ENCODE results near the gene CTNNA3.

The CTNNA3 gene

DNA sequence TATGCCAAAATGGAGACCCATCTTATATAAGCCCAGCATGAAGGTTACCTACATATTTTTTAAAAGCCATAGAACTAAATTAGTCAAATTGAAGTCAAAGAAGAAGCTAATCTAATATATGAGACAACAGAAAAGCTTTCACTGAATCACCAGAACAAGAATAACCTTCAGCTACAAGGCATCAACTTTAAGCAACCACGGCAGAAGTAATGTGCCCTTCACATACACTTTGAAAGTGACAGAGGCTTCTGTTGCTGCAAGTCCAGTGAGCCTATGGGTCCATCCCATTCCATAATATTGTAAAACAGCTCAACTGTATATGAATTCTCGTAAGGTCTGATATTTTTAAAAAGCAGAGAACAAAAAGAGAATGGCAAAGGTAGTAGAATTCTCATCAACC, 36.5 kb downstream of the CTNNA3 start:
- DNase-seq (no peak), ATAC-seq (replicated peaks) (no peak)
- H3K9me3 Mint-ChIP-seq, result no peaks in the 10 kb centered on the region
- H3K4me3 Mint-ChIP-seq, result no peak overlapping the region
- no peak overlapping the region for H3K27ac Mint-ChIP-seq
- H3K36me3 Mint-ChIP-seq (ENCODE audit: insufficient read depth), result no peaks in the 10 kb centered on the region
- no peaks in the 10 kb centered on the region for H3K4me1 Mint-ChIP-seq (ENCODE audit: low read depth in 2 of 2)
- H3K27me3 Mint-ChIP-seq, result peaks cover 29 to 32% of the 10 kb centered on the region in 2 donors

DNA sequence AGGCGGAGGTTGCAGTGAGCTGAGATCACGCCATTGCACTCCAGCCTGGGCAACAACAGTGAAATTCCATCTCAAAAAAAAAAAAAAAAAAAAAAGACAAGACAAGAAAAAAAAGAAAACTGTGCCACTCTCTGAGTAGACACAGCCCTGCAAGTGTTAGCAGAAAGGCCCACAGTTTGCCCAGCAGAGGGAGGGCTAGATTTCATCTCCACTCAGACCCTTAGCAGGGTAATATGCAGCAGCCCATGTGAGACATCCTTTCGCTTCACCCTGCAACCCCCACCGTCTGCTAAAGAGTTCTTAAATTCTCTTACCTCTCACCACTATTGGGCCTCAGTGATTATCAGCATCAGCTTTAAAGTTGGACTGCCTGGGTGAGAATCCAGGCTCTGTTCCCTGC, 38.2 kb downstream of the CTNNA3 start:
- DNase-seq (no peak), ATAC-seq (replicated peaks) (no peak)
- Mint-ChIP-seq H3K27ac (no peak overlapping the region), H3K27me3 (peaks cover 32 to 34% of the 10 kb centered on the region in 2 donors), H3K4me1 (ENCODE audit: low read depth in 2 of 2) (no peaks in the 10 kb centered on the region), H3K4me3 (no peak overlapping the region), H3K36me3 (ENCODE audit: insufficient read depth) (no peaks in the 10 kb centered on the region), H3K9me3 (no peaks in the 10 kb centered on the region)

DNA sequence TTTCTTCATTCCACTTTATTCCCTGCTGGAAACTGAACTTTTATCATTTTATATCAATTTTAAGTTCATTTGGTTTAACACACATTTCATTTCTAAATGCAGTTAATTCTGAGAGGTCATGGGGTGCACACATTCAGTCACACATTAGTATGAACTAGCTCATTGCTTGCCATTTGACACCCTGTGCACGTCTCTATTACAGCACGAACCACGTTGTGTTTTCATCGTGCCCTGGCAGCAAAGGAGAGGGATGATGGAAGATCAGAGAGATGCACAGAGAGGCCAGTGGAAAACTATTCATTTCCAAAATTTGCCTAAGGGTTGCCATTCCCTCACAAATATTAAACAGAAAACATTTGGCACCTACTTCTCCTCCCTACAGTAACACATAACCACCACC, 45.4 kb downstream of the CTNNA3 start:
- Mint-ChIP-seq H3K27ac (no peak overlapping the region), H3K4me1 (ENCODE audit: low read depth in 2 of 2) (no peaks in the 10 kb centered on the region), H3K36me3 (ENCODE audit: insufficient read depth) (no peaks in the 10 kb centered on the region), H3K9me3 (no peaks in the 10 kb centered on the region), H3K4me3 (no peak overlapping the region), H3K27me3 (peaks cover 6 to 15% of the 10 kb centered on the region in 2 donors)
- DNase-seq, result no peak
- ATAC-seq (replicated peaks), result no peak

DNA sequence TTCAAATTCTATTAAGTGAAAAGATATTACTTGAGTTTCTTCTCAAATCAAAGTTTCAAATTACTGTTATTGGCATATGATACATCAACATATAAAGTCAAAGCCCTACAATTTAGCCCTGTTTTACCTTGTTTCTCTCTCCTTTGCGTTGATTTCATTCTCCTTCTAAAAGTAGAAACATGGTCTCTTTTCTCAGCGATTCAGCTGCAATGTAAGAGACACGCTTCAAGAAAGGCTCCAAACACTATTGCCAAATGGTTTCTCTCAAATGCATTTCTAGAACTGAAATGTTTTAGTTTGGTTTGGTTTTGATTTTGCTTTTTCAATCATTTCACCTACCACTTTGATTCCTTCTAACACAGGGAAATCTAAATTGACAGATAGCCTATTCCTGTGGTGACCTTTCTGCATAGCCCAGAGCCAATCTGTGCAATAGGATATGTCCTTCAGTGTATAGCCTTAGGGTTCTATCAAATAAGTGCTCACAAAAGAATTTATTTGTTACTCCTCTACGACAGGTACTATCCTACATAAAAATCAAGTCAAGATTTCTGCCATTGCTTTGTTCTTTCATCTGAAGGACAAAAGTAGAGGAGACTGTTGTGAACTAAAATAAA, 47.3 kb downstream of the CTNNA3 start:
- ATAC-seq (replicated peaks) (no peak), DNase-seq (no peak)
- Mint-ChIP-seq H3K4me3 (no peak overlapping the region), H3K9me3 (no peaks in the 10 kb centered on the region), H3K36me3 (ENCODE audit: insufficient read depth) (no peaks in the 10 kb centered on the region), H3K27me3 (peaks cover 6 to 12% of the 10 kb centered on the region in 2 donors), H3K4me1 (ENCODE audit: low read depth in 2 of 2) (no peaks in the 10 kb centered on the region), H3K27ac (no peak overlapping the region)

DNA sequence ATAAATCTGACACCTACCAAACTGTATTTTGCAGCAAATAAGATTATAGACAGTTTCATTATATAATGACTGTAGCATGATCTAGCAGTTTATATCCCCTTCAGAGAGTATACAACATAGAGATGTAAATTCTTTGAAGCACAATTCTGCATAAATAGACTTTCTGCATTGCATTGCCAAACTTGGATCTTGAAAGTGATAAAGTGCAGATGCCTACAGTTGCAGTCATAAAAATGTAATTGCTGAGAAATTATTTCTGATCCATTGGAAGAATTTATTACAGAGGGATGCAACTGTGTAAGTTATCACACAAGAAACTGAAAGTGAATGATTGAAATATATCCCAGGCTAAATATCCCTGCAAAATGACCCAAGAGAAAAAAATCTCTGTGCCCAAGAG, 65.1 kb downstream of the CTNNA3 start:
- Mint-ChIP-seq H3K27ac (no peak overlapping the region), H3K9me3 (no peaks in the 10 kb centered on the region), H3K4me1 (ENCODE audit: low read depth in 2 of 2) (no peaks in the 10 kb centered on the region), H3K4me3 (no peak overlapping the region), H3K36me3 (ENCODE audit: insufficient read depth) (no peaks in the 10 kb centered on the region), H3K27me3 (peaks cover 33 to 54% of the 10 kb centered on the region in 2 donors)
- DNase-seq, result no peak
- no peak for ATAC-seq (replicated peaks)

DNA sequence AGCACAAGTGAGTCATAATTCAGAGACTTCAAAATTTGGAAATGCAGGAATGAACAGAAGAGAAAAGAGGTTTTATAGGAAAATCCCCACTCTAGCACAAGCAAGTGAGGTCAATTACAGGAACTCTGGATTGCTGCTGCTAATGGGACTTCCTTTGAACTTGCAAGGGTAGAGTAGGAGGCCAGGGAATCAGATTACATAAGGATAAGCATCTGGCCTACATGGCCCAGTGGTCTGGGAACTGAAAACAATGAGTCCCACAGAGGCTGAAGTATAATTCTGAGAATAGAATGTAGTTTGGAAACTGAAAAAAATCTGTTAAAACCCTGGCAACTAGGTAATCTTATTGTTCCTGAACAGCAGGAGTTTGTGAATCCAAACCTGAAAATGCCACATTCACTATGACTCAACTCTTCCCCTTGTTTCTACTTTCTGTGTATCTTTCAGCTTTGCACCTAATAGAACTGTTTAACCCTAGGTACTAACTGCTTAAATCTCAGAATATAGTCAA, 66.5 kb downstream of the CTNNA3 start:
- Mint-ChIP-seq H3K4me1 (ENCODE audit: low read depth in 2 of 2) (no peaks in the 10 kb centered on the region), H3K36me3 (ENCODE audit: insufficient read depth) (no peaks in the 10 kb centered on the region), H3K9me3 (no peaks in the 10 kb centered on the region), H3K4me3 (no peak overlapping the region), H3K27me3 (peaks cover 24 to 40% of the 10 kb centered on the region in 2 donors), H3K27ac (no peak overlapping the region)
- ATAC-seq (replicated peaks) (no peak), DNase-seq (no peak)

DNA sequence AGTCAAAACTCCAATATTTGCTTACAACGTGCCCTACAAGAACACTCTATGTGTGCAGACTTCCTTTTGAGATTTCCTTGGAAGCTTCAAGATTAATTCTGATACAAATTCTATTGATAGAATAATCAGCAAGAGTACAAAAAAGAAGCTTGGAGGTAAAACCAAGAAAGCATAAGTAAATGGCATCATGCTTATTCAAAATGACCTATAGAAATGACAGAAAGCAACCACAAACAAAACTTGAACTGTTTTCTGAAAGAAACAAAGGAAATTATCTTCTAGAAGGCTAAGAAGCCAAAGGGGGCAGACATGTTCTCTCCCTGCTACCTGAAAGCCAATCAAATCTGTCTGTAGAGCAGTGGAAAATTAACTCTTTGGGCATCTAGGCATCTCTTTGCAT, 73.0 kb downstream of the CTNNA3 start:
- Mint-ChIP-seq H3K27me3 (peaks cover 19 to 24% of the 10 kb centered on the region in 2 donors), H3K36me3 (ENCODE audit: insufficient read depth) (no peaks in the 10 kb centered on the region), H3K4me3 (no peak overlapping the region), H3K9me3 (no peaks in the 10 kb centered on the region), H3K27ac (no peak overlapping the region), H3K4me1 (ENCODE audit: low read depth in 2 of 2) (no peaks in the 10 kb centered on the region)
- no peak for ATAC-seq (replicated peaks)
- DNase-seq, result no peak

DNA sequence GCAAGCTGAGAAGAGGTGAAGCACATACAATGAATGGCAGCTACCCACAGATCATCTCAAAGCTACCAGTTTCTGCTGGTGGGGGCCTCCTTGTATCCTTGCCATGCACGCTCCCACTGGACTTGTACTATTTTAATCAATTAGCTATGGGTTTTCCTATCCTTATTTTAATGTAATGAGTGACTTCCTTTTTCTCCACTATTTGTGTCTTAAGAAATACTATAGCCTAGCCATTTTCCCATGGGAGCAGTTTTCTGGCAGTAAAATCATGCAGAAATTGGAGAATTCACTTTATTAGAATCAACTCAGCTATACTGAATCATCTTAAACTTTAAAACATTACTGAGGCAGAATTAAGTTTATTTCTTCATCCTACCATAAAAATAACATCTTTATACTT, 73.5 kb downstream of the CTNNA3 start:
- ATAC-seq (replicated peaks), result no peak

DNA sequence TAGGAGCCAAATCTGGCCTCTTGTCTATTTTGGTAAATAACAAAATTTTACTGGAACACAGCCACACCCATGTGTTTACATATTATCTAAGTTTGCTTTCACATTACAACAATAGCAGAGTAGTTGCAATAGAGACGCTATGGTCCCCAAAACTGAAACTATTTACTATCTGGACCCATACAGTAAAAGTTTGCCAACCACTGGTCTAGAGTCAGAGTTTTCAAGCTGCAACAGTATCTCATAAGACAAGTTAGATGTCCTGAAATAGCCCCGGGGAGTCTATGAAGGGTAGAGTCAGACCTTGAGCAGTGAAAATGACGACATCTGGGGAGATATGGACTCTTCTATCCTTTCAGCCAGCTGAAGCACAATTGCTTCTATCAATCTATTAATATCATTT, 74.2 kb downstream of the CTNNA3 start:
- ATAC-seq (replicated peaks), result no peak
- Mint-ChIP-seq H3K4me1 (ENCODE audit: low read depth in 2 of 2) (no peaks in the 10 kb centered on the region), H3K4me3 (no peak overlapping the region)

More for the DNA sequence above, 73.5 kb downstream of the CTNNA3 start:
- no peak for DNase-seq
- Mint-ChIP-seq H3K4me1 (ENCODE audit: low read depth in 2 of 2) (no peaks in the 10 kb centered on the region), H3K27me3 (peaks cover 20 to 24% of the 10 kb centered on the region in 2 donors), H3K27ac (no peak overlapping the region), H3K9me3 (no peaks in the 10 kb centered on the region), H3K36me3 (ENCODE audit: insufficient read depth) (no peaks in the 10 kb centered on the region), H3K4me3 (no peak overlapping the region)

DNA sequence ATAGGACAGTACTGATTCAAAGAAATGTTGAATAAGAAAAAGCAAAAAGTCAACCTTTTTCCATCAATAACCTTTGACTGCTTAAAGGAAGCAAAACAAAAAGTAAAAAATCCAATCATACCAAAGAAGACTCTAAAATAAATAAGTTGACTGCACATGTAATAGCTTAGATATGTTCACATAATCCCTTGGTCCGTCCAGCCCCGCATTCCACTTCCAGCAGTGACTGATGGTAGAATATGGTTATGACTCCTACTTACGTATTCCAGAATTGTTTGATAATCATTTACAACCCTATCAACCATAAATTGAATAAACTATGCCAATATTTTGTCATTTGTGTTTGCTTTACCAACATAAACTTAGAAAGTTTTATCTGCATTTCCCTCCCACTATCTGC, 77.9 kb downstream of the CTNNA3 start:
- DNase-seq, result no peak
- Mint-ChIP-seq H3K4me3 (no peak overlapping the region), H3K27me3 (peaks cover 11 to 26% of the 10 kb centered on the region in 2 donors), H3K36me3 (ENCODE audit: insufficient read depth) (no peaks in the 10 kb centered on the region), H3K27ac (no peak overlapping the region), H3K4me1 (ENCODE audit: low read depth in 2 of 2) (peaks cover 6 to 7% of the 10 kb centered on the region in 2 donors), H3K9me3 (no peaks in the 10 kb centered on the region)
- no peak for ATAC-seq (replicated peaks)

More for the DNA sequence above, 74.2 kb downstream of the CTNNA3 start:
- Mint-ChIP-seq H3K27ac (no peak overlapping the region), H3K36me3 (ENCODE audit: insufficient read depth) (no peaks in the 10 kb centered on the region), H3K27me3 (peaks cover 23 to 26% of the 10 kb centered on the region in 2 donors), H3K9me3 (no peaks in the 10 kb centered on the region)
- DNase-seq, result no peak

DNA sequence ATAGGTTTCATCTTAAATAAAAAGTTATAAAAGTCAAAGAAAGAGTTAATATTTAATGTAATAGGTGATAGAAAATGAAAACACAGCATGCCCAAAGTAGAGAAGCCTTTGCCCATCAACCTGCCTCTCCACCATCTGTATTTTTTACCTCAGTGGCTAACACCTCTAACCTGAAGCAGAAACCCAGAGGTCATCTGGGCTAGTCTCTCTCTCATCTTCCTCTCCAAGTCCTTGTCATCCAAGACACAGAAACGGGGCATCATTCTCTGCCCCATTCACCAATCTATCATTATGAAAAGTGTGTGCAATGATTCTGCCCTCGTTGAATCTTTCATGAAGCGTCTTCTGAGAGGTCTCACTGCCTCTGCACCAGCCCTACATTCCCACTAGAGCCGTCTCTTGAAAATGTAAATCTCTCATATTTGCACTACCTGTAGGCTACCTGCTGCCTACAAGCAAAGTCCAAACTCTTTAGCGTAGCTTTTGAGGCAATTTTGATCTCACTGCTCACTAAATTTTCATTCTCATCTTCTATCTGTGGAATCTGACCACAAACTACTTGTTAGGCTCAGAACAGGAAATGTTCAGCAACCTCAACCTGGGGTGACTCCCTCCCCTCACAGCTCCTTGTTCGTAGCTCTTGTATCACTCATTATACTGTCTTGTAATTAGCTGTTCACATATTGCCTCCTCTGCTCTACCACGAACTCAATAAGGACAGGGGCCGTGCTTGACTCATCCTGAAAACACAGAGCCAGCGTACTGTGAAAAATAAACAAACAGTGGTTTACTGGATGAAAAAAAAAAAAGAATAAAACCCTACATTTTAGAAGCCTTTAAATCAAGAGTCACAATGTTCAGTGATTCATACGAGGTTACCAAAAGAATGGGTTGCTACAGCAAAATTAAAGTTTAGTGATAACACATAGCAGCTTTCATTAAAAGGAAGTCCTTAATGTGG, 83.1 kb downstream of the CTNNA3 start:
- Mint-ChIP-seq H3K36me3 (ENCODE audit: insufficient read depth) (no peaks in the 10 kb centered on the region), H3K9me3 (no peaks in the 10 kb centered on the region), H3K27me3 (peaks cover 9 to 11% of the 10 kb centered on the region in 2 donors), H3K4me3 (peak overlapping the region; percentile 65 to 71), H3K27ac (peak overlapping the region; percentile 56 to 65), H3K4me1 (ENCODE audit: low read depth in 2 of 2) (peaks cover 18% of the 10 kb centered on the region in 2 donors)
- ATAC-seq (replicated peaks), result peak; percentile 94
- DNase-seq, result peak; percentile 38 to 45 (median 40)

DNA sequence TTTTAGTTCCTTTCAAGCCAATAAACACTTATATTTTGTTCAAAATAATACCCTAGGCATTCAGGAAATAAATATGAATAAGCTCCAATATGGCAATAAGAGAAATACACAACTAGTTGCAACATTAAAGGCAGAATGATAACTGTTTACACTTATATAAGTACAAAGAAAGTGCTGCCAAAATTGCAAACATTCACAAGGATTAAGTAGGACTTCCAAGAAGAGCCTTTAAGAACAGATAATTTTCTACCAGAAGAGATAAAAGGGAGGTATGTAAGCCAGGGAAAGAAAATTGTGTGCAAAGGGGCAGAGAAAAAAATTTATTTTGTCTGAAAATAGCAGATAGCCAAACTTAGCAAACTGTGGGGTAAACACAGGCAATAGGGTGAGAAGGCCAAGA, 83.8 kb downstream of the CTNNA3 start:
- peak overlapping the region; percentile 65 to 71 for H3K4me3 Mint-ChIP-seq

DNA sequence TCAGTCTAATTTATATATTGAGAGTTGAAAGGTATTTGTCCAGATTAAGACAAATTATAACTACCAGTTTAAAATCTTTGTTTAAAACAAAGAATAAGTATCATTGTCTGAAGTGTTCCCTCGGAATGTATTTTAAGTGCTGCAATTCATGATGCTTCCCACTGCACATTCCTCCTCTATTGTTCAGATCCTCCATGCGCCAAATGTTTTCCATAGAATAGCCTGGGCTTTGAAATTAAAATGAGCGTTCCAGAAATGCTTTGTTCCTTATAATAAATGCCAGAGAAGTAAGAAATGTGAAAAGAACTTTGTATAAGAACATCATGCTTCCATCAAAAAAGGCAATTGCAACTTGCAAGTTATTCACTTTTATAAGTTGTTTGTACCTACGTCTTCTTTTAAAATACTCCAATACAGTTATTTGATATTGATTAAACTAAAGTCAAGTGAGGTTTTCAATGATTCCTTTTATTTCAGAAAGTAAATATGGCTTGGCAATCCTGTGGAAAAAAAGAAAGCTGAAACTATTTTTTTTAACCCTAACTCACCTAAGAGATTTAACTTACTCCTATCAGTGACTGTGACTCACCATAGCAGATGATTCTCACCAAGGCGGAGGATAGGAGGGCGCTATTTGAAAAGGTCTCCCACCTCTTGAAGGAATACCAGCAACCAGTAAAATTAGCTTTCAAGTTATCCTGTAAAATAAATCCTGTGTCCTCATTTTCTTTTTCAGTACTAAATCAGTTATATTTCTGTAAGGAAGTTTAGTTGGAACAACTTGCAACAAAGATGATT, 85.8 kb downstream of the CTNNA3 start:
- Mint-ChIP-seq H3K4me3 (no peak overlapping the region), H3K27ac (no peak overlapping the region), H3K36me3 (ENCODE audit: insufficient read depth) (no peaks in the 10 kb centered on the region), H3K9me3 (no peaks in the 10 kb centered on the region), H3K4me1 (ENCODE audit: low read depth in 2 of 2) (peaks cover 18% of the 10 kb centered on the region in 2 donors), H3K27me3 (peaks cover 0 to 13% of the 10 kb centered on the region in 2 donors)
- ATAC-seq (replicated peaks), result no peak
- no peak for DNase-seq

More for the DNA sequence above, 83.8 kb downstream of the CTNNA3 start:
- H3K27me3 Mint-ChIP-seq, result peaks cover 6 to 8% of the 10 kb centered on the region in 2 donors
- H3K36me3 Mint-ChIP-seq (ENCODE audit: insufficient read depth), result no peaks in the 10 kb centered on the region
- peaks cover 18% of the 10 kb centered on the region in 2 donors for H3K4me1 Mint-ChIP-seq (ENCODE audit: low read depth in 2 of 2)
- DNase-seq (no peak), ATAC-seq (replicated peaks) (no peak)
- no peaks in the 10 kb centered on the region for H3K9me3 Mint-ChIP-seq
- H3K27ac Mint-ChIP-seq, result peak overlapping the region; percentile 56 to 65

Data from effector memory CD8-positive, alpha-beta T cell (primary cell).